ENCODE measurements around the gene TAGLN. TPM values are rescaled to one million over a fixed set of nuclear protein-coding genes. Genes with fewer than 3 reads are reported as not detected.
"Not testable (repeated sequence)": the region's sequence is repeated elsewhere in the genome, so short reads cannot be mapped to it uniquely, and the experiment has no call there.

TAGLN gene
- total RNA-seq, 1 donor from 2014 or later = 12.9 TPM

- peak; percentile 54 for DNase-seq
Measured at GRCh38 chr11:117180661-117181585, 18.2 kb upstream of the TAGLN start.

GRCh38 chr11:117181586-117182550 lies 17.3 kb upstream of the TAGLN start:
- no peak for DNase-seq

GRCh38 chr11:117182551-117182935 lies 16.6 kb upstream of the TAGLN start:
- DNase-seq = no peak

GRCh38 chr11:117183178-117183577 lies 16.0 kb upstream of the TAGLN start:
- DNase-seq = not testable (repeated sequence)

GRCh38 chr11:117183724-117184349 lies 15.3 kb upstream of the TAGLN start:
- DNase-seq = no peak

- no peak for DNase-seq
Measured at GRCh38 chr11:117185736-117186430, 13.3 kb upstream of the TAGLN start.

- no peak for DNase-seq
Measured at GRCh38 chr11:117186431-117186761, 12.8 kb upstream of the TAGLN start.

- DNase-seq = no peak
Measured at GRCh38 chr11:117187007-117187406, 12.2 kb upstream of the TAGLN start.

- DNase-seq = no peak
Measured at GRCh38 chr11:117187428-117187798, 11.8 kb upstream of the TAGLN start.

GRCh38 chr11:117187799-117188481 lies 11.2 kb upstream of the TAGLN start:
- DNase-seq = no peak

- no peak for DNase-seq
Measured at GRCh38 chr11:117188620-117189081, 10.5 kb upstream of the TAGLN start.

- DNase-seq = no peak
Measured at GRCh38 chr11:117189191-117189940, 9.8 kb upstream of the TAGLN start.

- DNase-seq = no peak
Measured at GRCh38 chr11:117189941-117190544, 9.1 kb upstream of the TAGLN start.

- DNase-seq = no peak
Measured at GRCh38 chr11:117191680-117192400, 7.3 kb upstream of the TAGLN start.

- no peak for DNase-seq
Measured at GRCh38 chr11:117192401-117192875, 6.7 kb upstream of the TAGLN start.

GRCh38 chr11:117193130-117194020 lies 5.8 kb upstream of the TAGLN start:
- DNase-seq = no peak

GRCh38 chr11:117194267-117194666 lies 4.9 kb upstream of the TAGLN start:
- DNase-seq = no peak

GRCh38 chr11:117195258-117195657 lies 3.9 kb upstream of the TAGLN start:
- DNase-seq = no peak
